ENCODE data around the gene TOR1AIP1. TPM values are rescaled to one million over a fixed set of nuclear protein-coding genes. Genes with fewer than 3 reads are reported as not detected.

TOR1AIP1 gene
- total RNA-seq, 1 donor from 2014 or later, result 42.6 TPM

DNA sequence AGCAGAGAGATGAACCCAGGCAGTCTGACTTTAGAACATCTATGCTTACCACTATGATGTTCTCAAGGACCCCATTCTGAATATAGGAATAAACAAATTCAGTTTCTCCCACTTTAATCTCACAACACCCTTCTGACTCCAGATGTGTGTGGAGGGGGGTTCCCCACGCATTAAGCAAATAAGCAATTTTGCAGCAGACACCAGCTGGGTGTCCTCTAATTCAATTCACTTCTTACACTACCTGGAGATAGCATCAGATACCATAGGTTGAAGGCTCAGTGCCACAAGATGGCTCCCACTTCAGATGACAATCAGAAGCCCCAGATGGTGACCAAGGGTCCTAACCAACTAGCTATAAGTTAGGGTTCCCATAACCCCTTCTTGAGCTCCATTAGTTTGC, 42.2 kb downstream of the TOR1AIP1 start:
- DNase-seq (ENCODE audit: low spot score), result no peak
- Mint-ChIP-seq H3K27ac (ENCODE audit: unreplicated experiment) (no peak overlapping the region), H3K36me3 (ENCODE audit: low read depth) (peaks cover 6% of the 10 kb centered on the region), H3K4me3 (ENCODE audit: unreplicated experiment) (no peak overlapping the region), H3K27me3 (ENCODE audit: low read depth) (no peaks in the 10 kb centered on the region), H3K4me1 (ENCODE audit: low read depth) (no peaks in the 10 kb centered on the region), H3K9me3 (ENCODE audit: low read depth) (no peaks in the 10 kb centered on the region)
- TF ChIP-seq, protein P1, sequence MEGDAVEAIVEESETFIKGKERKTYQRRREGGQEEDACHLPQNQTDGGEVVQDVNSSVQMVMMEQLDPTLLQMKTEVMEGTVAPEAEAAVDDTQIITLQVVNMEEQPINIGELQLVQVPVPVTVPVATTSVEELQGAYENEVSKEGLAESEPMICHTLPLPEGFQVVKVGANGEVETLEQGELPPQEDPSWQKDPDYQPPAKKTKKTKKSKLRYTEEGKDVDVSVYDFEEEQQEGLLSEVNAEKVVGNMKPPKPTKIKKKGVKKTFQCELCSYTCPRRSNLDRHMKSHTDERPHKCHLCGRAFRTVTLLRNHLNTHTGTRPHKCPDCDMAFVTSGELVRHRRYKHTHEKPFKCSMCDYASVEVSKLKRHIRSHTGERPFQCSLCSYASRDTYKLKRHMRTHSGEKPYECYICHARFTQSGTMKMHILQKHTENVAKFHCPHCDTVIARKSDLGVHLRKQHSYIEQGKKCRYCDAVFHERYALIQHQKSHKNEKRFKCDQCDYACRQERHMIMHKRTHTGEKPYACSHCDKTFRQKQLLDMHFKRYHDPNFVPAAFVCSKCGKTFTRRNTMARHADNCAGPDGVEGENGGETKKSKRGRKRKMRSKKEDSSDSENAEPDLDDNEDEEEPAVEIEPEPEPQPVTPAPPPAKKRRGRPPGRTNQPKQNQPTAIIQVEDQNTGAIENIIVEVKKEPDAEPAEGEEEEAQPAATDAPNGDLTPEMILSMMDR (IDR thresholded peaks at IDR 0.05), result no peak

GRCh38 chr1:179925302-179925701, 43.2 kb downstream of the TOR1AIP1 start:
- TF ChIP-seq, protein P1 (IDR thresholded peaks at IDR 0.05), result no peak
- Mint-ChIP-seq H3K27ac (ENCODE audit: unreplicated experiment) (no peak overlapping the region), H3K27me3 (ENCODE audit: low read depth) (no peaks in the 10 kb centered on the region), H3K9me3 (ENCODE audit: low read depth) (no peaks in the 10 kb centered on the region), H3K4me1 (ENCODE audit: low read depth) (peaks cover 4% of the 10 kb centered on the region), H3K4me3 (ENCODE audit: unreplicated experiment) (no peak overlapping the region), H3K36me3 (ENCODE audit: low read depth) (peaks cover 5% of the 10 kb centered on the region)
- DNase-seq (ENCODE audit: low spot score), result no peak

GRCh38 chr1:179925922-179926849, 44.1 kb downstream of the TOR1AIP1 start:
- DNase-seq (ENCODE audit: low spot score), result no peak
- Mint-ChIP-seq H3K4me3 (ENCODE audit: unreplicated experiment) (no peak overlapping the region), H3K4me1 (ENCODE audit: low read depth) (peaks cover 6% of the 10 kb centered on the region), H3K9me3 (ENCODE audit: low read depth) (no peaks in the 10 kb centered on the region), H3K36me3 (ENCODE audit: low read depth) (peaks cover 5% of the 10 kb centered on the region), H3K27me3 (ENCODE audit: low read depth) (no peaks in the 10 kb centered on the region), H3K27ac (ENCODE audit: unreplicated experiment) (no peak overlapping the region)
- TF ChIP-seq, protein P1 (IDR thresholded peaks at IDR 0.05), result no peak

DNA sequence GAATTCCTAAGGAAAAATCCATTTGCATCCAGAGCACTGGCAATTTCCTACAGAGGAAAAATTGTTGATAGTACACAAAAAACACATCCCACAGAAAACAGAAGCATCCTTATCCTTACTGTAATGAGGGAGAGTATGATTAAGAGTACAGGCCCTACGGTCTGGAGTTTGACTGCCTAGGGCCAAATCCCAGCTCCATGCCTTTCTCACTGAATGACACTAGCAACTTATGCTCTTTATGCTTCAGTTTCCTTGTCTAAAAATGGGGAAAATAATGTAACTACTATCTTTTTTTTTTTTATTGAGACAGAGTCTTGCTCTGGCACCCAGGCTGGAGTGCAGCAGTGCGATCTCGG, 44.7 kb downstream of the TOR1AIP1 start:
- H3K9me3 Mint-ChIP-seq (ENCODE audit: low read depth), result no peaks in the 10 kb centered on the region
- no peak overlapping the region for H3K4me3 Mint-ChIP-seq (ENCODE audit: unreplicated experiment)
- H3K36me3 Mint-ChIP-seq (ENCODE audit: low read depth), result peaks cover under 1% of the 10 kb centered on the region
- peaks cover 6% of the 10 kb centered on the region for H3K4me1 Mint-ChIP-seq (ENCODE audit: low read depth)
- no peak overlapping the region for H3K27ac Mint-ChIP-seq (ENCODE audit: unreplicated experiment)
- H3K27me3 Mint-ChIP-seq (ENCODE audit: low read depth), result no peaks in the 10 kb centered on the region
- TF ChIP-seq, protein P1 (IDR thresholded peaks at IDR 0.05), result no peak
- no peak for DNase-seq (ENCODE audit: low spot score)

DNA sequence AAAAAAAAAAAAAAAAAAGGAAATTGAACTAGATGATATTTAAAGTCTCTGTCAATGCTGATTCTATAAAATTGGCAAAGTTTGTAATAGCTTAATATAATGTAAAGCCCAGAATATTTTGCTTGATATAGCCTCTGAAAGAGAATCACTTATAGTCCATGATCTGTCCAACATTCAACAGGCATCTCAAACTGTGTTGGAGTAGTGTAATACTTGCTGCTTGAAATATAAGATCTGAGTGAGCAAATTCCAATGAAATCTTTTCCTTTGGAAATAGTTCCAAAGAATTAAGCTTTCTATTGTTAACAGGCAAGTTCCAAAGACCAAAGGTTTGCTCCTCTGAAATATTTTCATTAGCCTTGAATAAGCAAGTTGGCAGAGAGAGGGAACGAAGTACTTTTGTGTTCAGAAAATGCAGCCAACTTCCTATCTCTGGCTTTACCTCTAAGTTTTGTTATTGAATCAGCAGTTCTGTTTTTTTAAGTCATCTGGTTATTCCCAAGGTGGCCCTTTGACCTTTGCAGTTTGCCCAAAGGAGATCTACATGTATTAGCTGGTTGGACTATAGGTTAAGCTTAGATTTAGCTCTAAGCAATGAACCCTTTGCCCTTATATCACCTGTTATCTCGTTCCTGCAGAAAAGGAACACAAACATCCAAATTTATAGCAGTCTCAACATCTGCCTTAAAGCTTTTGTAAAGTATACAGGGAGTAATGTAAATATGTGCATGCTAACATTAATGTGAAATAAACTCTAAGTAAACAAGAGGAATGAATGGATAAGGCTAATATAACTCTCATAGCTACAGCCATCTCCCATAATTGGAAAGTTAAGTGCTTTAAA, 48.1 kb downstream of the TOR1AIP1 start:
- H3K4me3 Mint-ChIP-seq (ENCODE audit: unreplicated experiment), result no peak overlapping the region
- no peaks in the 10 kb centered on the region for H3K36me3 Mint-ChIP-seq (ENCODE audit: low read depth)
- peaks cover 6% of the 10 kb centered on the region for H3K4me1 Mint-ChIP-seq (ENCODE audit: low read depth)
- TF ChIP-seq, protein P1 (IDR thresholded peaks at IDR 0.05), result no peak
- H3K27me3 Mint-ChIP-seq (ENCODE audit: low read depth), result no peaks in the 10 kb centered on the region
- no peak for DNase-seq (ENCODE audit: low spot score)
- no peaks in the 10 kb centered on the region for H3K9me3 Mint-ChIP-seq (ENCODE audit: low read depth)
- no peak overlapping the region for H3K27ac Mint-ChIP-seq (ENCODE audit: unreplicated experiment)

All from chondrocyte (in vitro differentiated cells).